DND-41 (cell line): ENCODE data around the gene RUNX1.

Experiments
- ATAC-seq: fragments of 200-7000 bp; cut with Tn5 transposase; 3 replicates; pipeline ENCODE4 v1.9.1; 2021; ENCODE audit warnings: low read depth; ENCODE audit not compliant: insufficient read depth
- DNase-seq: peaks from one replicate; pipeline ENCODE4 v3.0.0-alpha.2; 2020
- H2AFZ ChIP-seq: 2 replicates; pipeline ENCODE4 v1.6.0; 2012; ENCODE audit warnings: low read depth, low read length
- H3K27ac ChIP-seq: 2 replicates; pipeline ENCODE4 v1.5.1; 2012; ENCODE audit warnings: low read length, inconsistent platforms
- H3K27me3 ChIP-seq: fragments of 200-600 bp; sonication (generic); 2 replicates; pipeline ENCODE4 v1.6.0; 2012; ENCODE audit warnings: low read length, mild to moderate bottlenecking, inconsistent platforms; ENCODE audit not compliant: insufficient read depth, poor library complexity
- H3K36me3 ChIP-seq: 2 replicates; pipeline ENCODE4 v1.5.1; 2012; ENCODE audit warnings: low read length, inconsistent platforms; ENCODE audit not compliant: insufficient read depth
- H3K4me1 ChIP-seq: 2 replicates; pipeline ENCODE4 v1.5.1; 2012; ENCODE audit warnings: mild to moderate bottlenecking, low read length; ENCODE audit not compliant: insufficient read depth
- H3K4me2 ChIP-seq: 2 replicates; pipeline ENCODE4 v1.6.0; 2012; ENCODE audit warnings: mild to moderate bottlenecking, moderate library complexity, low read length, inconsistent platforms; ENCODE audit not compliant: insufficient read depth
- H3K4me3 ChIP-seq, 2 experiments: fragments of 200-600 bp in 1 of 2; shearing (Covaris generic) in 1 of 2; 2 replicates each; pipeline ENCODE4 v1.5.1; 2012 to 2016; ENCODE audit warnings: inconsistent platforms in 2 of 2, low read length in 2 of 2, mild to moderate bottlenecking in 2 of 2, low read depth in 1 of 2, moderate library complexity in 1 of 2
- H3K79me2 ChIP-seq: 2 replicates; pipeline ENCODE4 v1.6.0; 2012; ENCODE audit warnings: low read length, inconsistent platforms; ENCODE audit not compliant: insufficient read depth
- H3K9ac ChIP-seq: 2 replicates; pipeline ENCODE4 v1.6.0; 2012; ENCODE audit warnings: low read depth, mild to moderate bottlenecking, inconsistent platforms, low read length, moderate library complexity
- H3K9me3 ChIP-seq: 2 replicates; pipeline ENCODE4 v1.5.1; 2012; ENCODE audit warnings: low read length, moderate library complexity, mild to moderate bottlenecking, inconsistent platforms; ENCODE audit not compliant: insufficient read depth, severe bottlenecking
- H4K20me1 ChIP-seq: 2 replicates; pipeline ENCODE4 v1.6.0; 2012; ENCODE audit warnings: low read length; ENCODE audit not compliant: insufficient read depth
- CTCF ChIP-seq: IDR thresholded peaks from 2 replicates; pipeline ENCODE4 v1.5.1; 2012; ENCODE audit warnings: borderline replicate concordance, low read length, moderate library complexity, mild to moderate bottlenecking; ENCODE audit not compliant: poor library complexity, severe bottlenecking; ENCODE audit errors: extremely low read depth
- EZH2 ChIP-seq: IDR thresholded peaks from 3 replicates; pipeline ENCODE4 v1.6.1; 2012; ENCODE audit warnings: borderline replicate concordance, low read depth, mild to moderate bottlenecking, moderate library complexity, low read length, inconsistent platforms; ENCODE audit not compliant: severe bottlenecking

Gene RUNX1

GRCh38 chr21:34833465-34833864 is 215.6 kb downstream of the RUNX1 start:
- Histone ChIP-seq H4K20me1 (peaks cover 27% of the 10 kb centered on the region), H3K4me1 (no peaks in the 10 kb centered on the region), H3K9me3 (no peaks in the 10 kb centered on the region), H2AFZ (no peak overlapping the region), H3K27me3 (no peaks in the 10 kb centered on the region), H3K36me3 (peaks cover 99% of the 10 kb centered on the region), H3K9ac (no peak overlapping the region), H3K27ac (no peak overlapping the region), H3K79me2 (peaks cover 67% of the 10 kb centered on the region), H3K4me3 (no peak overlapping the region), H3K4me2 (no peak overlapping the region)
- TF ChIP-seq EZH2, result no peak
- TF ChIP-seq CTCF, result no peak
- DNase-seq, result no peak
- no peak for ATAC-seq

- Histone ChIP-seq H3K4me3 (no peak overlapping the region), H3K4me1 (no peaks in the 10 kb centered on the region), H3K27ac (no peak overlapping the region), H3K79me2 (peaks cover 61% of the 10 kb centered on the region), H3K4me2 (no peak overlapping the region), H2AFZ (no peak overlapping the region), H4K20me1 (peaks cover 23% of the 10 kb centered on the region), H3K9ac (no peak overlapping the region), H3K9me3 (no peaks in the 10 kb centered on the region), H3K27me3 (no peaks in the 10 kb centered on the region), H3K36me3 (peaks cover 98% of the 10 kb centered on the region)
- no peak for TF ChIP-seq CTCF
- ATAC-seq (no peak), DNase-seq (no peak)
Measured at GRCh38 chr21:34830386-34831170, 218.5 kb downstream of the RUNX1 start.

- no peak for TF ChIP-seq CTCF
- no peak for TF ChIP-seq EZH2
- no peak overlapping the region for H2AFZ ChIP-seq
- H3K9me3 ChIP-seq, result no peaks in the 10 kb centered on the region
- no peak overlapping the region for H3K27ac ChIP-seq
- no peaks in the 10 kb centered on the region for H3K4me1 ChIP-seq
- H3K79me2 ChIP-seq, result peaks cover 59% of the 10 kb centered on the region
- H3K9ac ChIP-seq, result no peak overlapping the region
- H3K4me3 ChIP-seq, result no peak overlapping the region
- H3K4me2 ChIP-seq, result no peak overlapping the region
- no peak for DNase-seq
- no peaks in the 10 kb centered on the region for H3K27me3 ChIP-seq
- peaks cover 16% of the 10 kb centered on the region for H4K20me1 ChIP-seq
- peaks cover 97% of the 10 kb centered on the region for H3K36me3 ChIP-seq
- peak; percentile 34; the same call in 1 of the 3 replicates for ATAC-seq
Measured at GRCh38 chr21:34827445-34828235, 221.5 kb downstream of the RUNX1 start.
